HepG2 (cell line): ENCODE measurements around the gene FAM177B. TPM values are rescaled to one million over a fixed set of nuclear protein-coding genes. Genes with fewer than 3 reads are reported as not detected.

ENCODE experiments used
- ATAC-seq: fragments of 200-7000 bp; cut with Tn5 transposase; 3 replicates; pipeline ENCODE4 v1.9.1; 2020; ENCODE audit warnings: mild to moderate bottlenecking, moderate library complexity
- BruUV-seq: library from RNA; stranded (reverse); fragments of 400-500 nt; replicated peaks from 2 replicates; lab custom pipeline; 2021; lab: Mats Ljungman, UMichigan
- CTCF ChIA-PET: fragments of 300-600 bp; formaldehyde crosslinking; extraction: SDS; loops from one replicate; lab custom pipeline; 2021; ENCODE audit warnings: low total read pairs, inconsistent platforms, low intra/inter-chr PET ratio; lab: Yijun Ruan, JAX
- POLR2A ChIA-PET: fragments of 350-600 bp; sonication (Branson Sonifier 250); formaldehyde crosslinking; loops from one replicate; lab custom pipeline; 2020; ENCODE audit warnings: antibody characterized with exemption, inconsistent platforms; lab: Yijun Ruan, JAX
- DNase-seq: peaks from one replicate; pipeline ENCODE4 v3.0.0-alpha.2; 2015; ENCODE audit warnings: low spot score
- FAIRE-seq: peaks from 3 replicates; lab custom pipeline; 2011; peaks lifted over from hg19 to GRCh38; lab: Jason Lieb, UNC
- H2AFZ ChIP-seq: one replicate; pipeline ENCODE4 v1.6.1; 2011; ENCODE audit warnings: low read length, inconsistent platforms
- H3K27ac ChIP-seq: fragments of 300-600 bp; 3 replicates; pipeline ENCODE4 v1.8.0; 2011; ENCODE audit warnings: mixed run types, mild to moderate bottlenecking, mixed read lengths, low read length, inconsistent platforms; ENCODE audit not compliant: insufficient read depth; ENCODE audit errors: extremely low read length
- H3K27me3 ChIP-seq, 2 experiments: fragments of 200-600 bp in 1 of 2; 2 replicates in 1 of 2; 3 replicates in 1 of 2; pipeline versions ENCODE4 v1.6.0 to v1.8.0; 2011; ENCODE audit warnings: low read length in 2 of 2, mild to moderate bottlenecking in 2 of 2, moderate library complexity in 2 of 2, inconsistent platforms in 1 of 2; ENCODE audit not compliant: insufficient read depth in 2 of 2, control insufficient read depth in 1 of 2
- H3K36me3 ChIP-seq, 2 experiments: fragments of 200-600 bp in 1 of 2; replicated peaks in 1 of 2; 2 replicates in 1 of 2; 3 replicates in 1 of 2; pipeline versions ENCODE4 v1.5.1 to v1.8.0; 2011; ENCODE audit warnings: low read length in 2 of 2, inconsistent platforms in 1 of 2; ENCODE audit not compliant: insufficient read depth in 2 of 2, control insufficient read depth in 1 of 2
- H3K4me1 ChIP-seq: 2 replicates; pipeline ENCODE4 v1.5.1; 2012; ENCODE audit warnings: low read length, inconsistent platforms; ENCODE audit not compliant: insufficient read depth
- H3K4me2 ChIP-seq: 2 replicates; pipeline ENCODE4 v1.6.0; 2011; ENCODE audit warnings: low read depth, low read length, inconsistent platforms
- H3K4me3 ChIP-seq, 3 experiments: fragments of 200-600 bp in 1 of 3; sonication (generic), shearing (Covaris generic) in 1 of 3; replicated peaks in 1 of 3; 2 replicates each; pipeline ENCODE4 v1.5.1; 2011 to 2016; ENCODE audit warnings: low read length in 3 of 3, inconsistent platforms in 2 of 3, low read depth in 2 of 3, mild to moderate bottlenecking in 2 of 3, control low read depth in 1 of 3, mixed read lengths in 1 of 3; ENCODE audit not compliant: insufficient read depth in 1 of 3
- H3K79me2 ChIP-seq: one replicate; pipeline ENCODE4 v1.6.1; 2011; ENCODE audit warnings: low read length, inconsistent platforms; ENCODE audit not compliant: insufficient read depth
- H3K9ac ChIP-seq: 2 replicates; pipeline ENCODE4 v1.6.0; 2011; ENCODE audit warnings: mild to moderate bottlenecking, low read depth, low read length, inconsistent platforms; ENCODE audit not compliant: insufficient read depth
- H3K9me3 ChIP-seq: 2 replicates; pipeline ENCODE4 v1.5.1; 2012; ENCODE audit warnings: mild to moderate bottlenecking, low read length
- H4K20me1 ChIP-seq: 2 replicates; pipeline ENCODE4 v1.6.0; 2011; ENCODE audit warnings: inconsistent platforms, mild to moderate bottlenecking, low read length, moderate library complexity; ENCODE audit not compliant: insufficient read depth
- FOXK1 ChIP-seq: sonication (generic); formaldehyde crosslinking; IDR thresholded peaks from 2 replicates; pipeline ENCODE4 v1.4.0; 2020; ENCODE audit warnings: low read depth, missing genetic modification reagents, borderline replicate concordance
- GTF2F1 ChIP-seq: fragments of 150-350 bp; IDR thresholded peaks from 2 replicates; pipeline ENCODE4 v1.6.1; 2014; ENCODE audit warnings: low read length
- JUNB ChIP-seq: sonication (generic); formaldehyde crosslinking; IDR thresholded peaks from 2 replicates; pipeline ENCODE4 v1.8.0; 2022; ENCODE audit warnings: missing genetic modification reagents, mild to moderate bottlenecking, borderline replicate concordance
- NFIB ChIP-seq: sonication (generic); formaldehyde crosslinking; IDR thresholded peaks from 2 replicates; pipeline ENCODE4 v1.9.0; 2021; ENCODE audit warnings: missing genetic modification reagents, mild to moderate bottlenecking, borderline replicate concordance
- RFX1 ChIP-seq: fragments of 450-650 bp; IDR thresholded peaks from 2 replicates; pipeline ENCODE4 v1.6.1; 2017
- SIX4 ChIP-seq: sonication (generic); formaldehyde crosslinking; IDR thresholded peaks from 2 replicates; pipeline ENCODE4 v1.4.0; 2020; ENCODE audit warnings: missing genetic modification reagents
- SP140L ChIP-seq: sonication (generic); formaldehyde crosslinking; IDR thresholded peaks from 2 replicates; pipeline ENCODE4 v1.4.0; 2020; ENCODE audit warnings: missing genetic modification reagents, borderline replicate concordance
- THAP11 ChIP-seq: IDR thresholded peaks from 2 replicates; pipeline ENCODE4 v1.6.1; 2016; ENCODE audit warnings: missing biosample characterization, missing genetic modification reagents
- ZNF101 ChIP-seq: sonication (generic); formaldehyde crosslinking; IDR thresholded peaks from 2 replicates; pipeline ENCODE4 v1.4.0; 2020; ENCODE audit warnings: mild to moderate bottlenecking, low read depth, missing genetic modification reagents, borderline replicate concordance
- ZNF136 ChIP-seq: sonication (generic); formaldehyde crosslinking; IDR thresholded peaks from 2 replicates; pipeline ENCODE4 v1.8.1; 2022; ENCODE audit warnings: low read depth, mild to moderate bottlenecking, moderate library complexity, missing genetic modification reagents
- ZNF331 ChIP-seq: sonication (generic); formaldehyde crosslinking; IDR thresholded peaks from 2 replicates; pipeline ENCODE4 v1.4.0; 2020; ENCODE audit warnings: missing genetic modification reagents
- ZNF562 ChIP-seq: sonication (generic); formaldehyde crosslinking; IDR thresholded peaks from 2 replicates; pipeline ENCODE4 v1.8.0; 2022; ENCODE audit warnings: missing genetic modification reagents, borderline replicate concordance
- ZNF773 ChIP-seq: sonication (generic); formaldehyde crosslinking; IDR thresholded peaks from 2 replicates; pipeline ENCODE4 v1.4.0; 2020; ENCODE audit warnings: missing genetic modification reagents, borderline replicate concordance
- ZNF83 ChIP-seq: sonication (generic); formaldehyde crosslinking; IDR thresholded peaks from 2 replicates; pipeline ENCODE4 v1.4.0; 2020; ENCODE audit warnings: missing genetic modification reagents, mild to moderate bottlenecking, borderline replicate concordance
- WGBS: methylation state at CpG from one replicate; pipeline ENCODE4 v1.1.6; 2017; ENCODE audit warnings: low lambda C conversion rate; 5-methylcytosine and 5-hydroxymethylcytosine counted together
- in situ Hi-C: cut with HindIII; loops from 2 replicates; pipeline ENCODE4 v1.10.0; 2017; ENCODE audit warnings: low pct_unique_long_range_greater_than_20kb; ENCODE audit not compliant: extremely low pct_ligation_motif_present
- intact Hi-C: fragments of 100-400 bp; cut with micrococcal nuclease; formaldehyde crosslinking; loops from one replicate; pipeline ENCODE4 v1.10.0; 2022; ENCODE audit not compliant: unreplicated experiment
- polyA plus RNA-seq, 8 experiments: library from polyadenylated mRNA; depleted of rRNA in 3 of 8; stranded (reverse) in 7 of 8; unstranded in 1 of 8; fragments of >200 nt; fragmentation: Illumina TruSeq in 4 of 8; extraction: Trizol in 4 of 8; gene quantifications; 2 replicates each; pipeline versions ENCODE4 v1.2.1 to v1.2.3, GENCODE V29; 2011 to 2016; ENCODE audit warnings: low read depth in 4 of 8, missing spikeins in 1 of 8, mixed read lengths in 1 of 8; ENCODE audit not compliant: insufficient read depth in 1 of 8
- total RNA-seq, 5 experiments: library from RNA; depleted of rRNA; stranded (reverse); fragments of >200 nt; fragmentation: Illumina TruSeq; extraction: Trizol; gene quantifications; 2 replicates each; pipeline ENCODE4 v1.2.3, GENCODE V29; 2016; ENCODE audit warnings: low read depth in 1 of 5

The FAM177B gene
- total and polyA plus RNA-seq, 2 of the 13 experiments (the other 11 are each of a cell fraction or from before 2014, with no cell fraction given) = 0.05 TPM; not detected in 1

DNA sequence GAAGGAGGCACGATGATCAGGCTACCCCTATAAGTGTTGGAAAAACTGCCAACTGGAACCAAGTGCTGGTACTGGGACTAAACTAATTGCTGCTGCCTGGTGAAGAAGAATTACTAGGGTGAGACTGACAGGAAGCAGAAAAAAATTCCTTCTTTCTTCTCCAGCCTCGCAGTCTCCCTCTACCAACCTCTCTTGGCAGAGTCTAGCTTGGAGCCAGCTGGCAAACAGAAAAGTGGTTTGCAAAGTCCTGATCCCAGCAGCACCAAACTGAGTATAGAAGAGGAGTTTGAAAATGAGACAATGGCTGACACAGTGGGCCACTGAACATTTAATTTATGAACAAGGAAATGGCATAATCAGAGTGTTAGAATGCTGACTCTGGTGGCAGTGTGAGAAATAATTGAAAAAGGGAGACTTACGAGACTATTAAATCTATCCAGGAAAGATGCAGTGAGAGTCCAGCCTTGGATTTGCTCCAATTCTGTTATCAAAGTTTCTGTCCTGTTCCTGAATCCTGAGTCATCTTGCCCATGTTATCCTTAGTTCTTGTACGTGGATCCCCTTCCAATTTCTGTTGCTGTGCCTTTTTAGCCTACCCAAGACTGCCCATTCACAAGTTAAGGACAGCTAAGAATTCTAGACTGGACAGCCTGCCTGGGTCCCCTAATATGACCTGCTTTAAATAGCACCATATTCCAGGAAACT, 54.2 kb downstream of the FAM177B start:
- no TSS peak for BruUV-seq
- no peaks in the 10 kb centered on the region for H3K79me2 ChIP-seq
- H3K27ac ChIP-seq = no peak overlapping the region
- DNase-seq (no peak), FAIRE-seq (no peak), ATAC-seq (no peak)
- no peak overlapping the region for H3K9ac ChIP-seq
- TF ChIP-seq ZNF562 (CRISPR knock-in tag) (no peak), ZNF136 (no peak), JUNB (CRISPR knock-in tag) (no peak), ZNF101 (CRISPR knock-in tag) (no peak), FOXK1 (CRISPR knock-in tag) (no peak), THAP11 (CRISPR knock-in tag) (no peak), SIX4 (CRISPR knock-in tag) (no peak), ZNF773 (CRISPR knock-in tag) (no peak), RFX1 (no peak), NFIB (CRISPR knock-in tag) (no peak), ZNF331 (CRISPR knock-in tag) (no peak), GTF2F1 (no peak), SP140L (CRISPR knock-in tag) (no peak), ZNF83 (CRISPR knock-in tag) (no peak)
- no peaks in the 10 kb centered on the region for H3K36me3 ChIP-seq
- H3K4me3 ChIP-seq = no peak overlapping the region
- H3K4me1 ChIP-seq = no peaks in the 10 kb centered on the region
- H3K9me3 ChIP-seq = no peaks in the 10 kb centered on the region
- H2AFZ ChIP-seq = no peak overlapping the region
- intact Hi-C loops = no loop called here
- no peak overlapping the region for H3K4me2 ChIP-seq
- H4K20me1 ChIP-seq = no peaks in the 10 kb centered on the region
- ChIA-PET CTCF (interaction anchor here (3.7 kb wide), 1 partner anchor 290 kb away, joined by 49 read pairs; no protein-coding TSS in a partner anchor), POLR2A (no interaction called here)
- in situ Hi-C loops = loop anchor here (5.0 kb wide), 1 partner anchor 296 kb away; no protein-coding TSS in a partner anchor
- 0% methylated on average over 4 of the region's 4 CpGs for WGBS
- H3K27me3 ChIP-seq = no peaks in the 10 kb centered on the region; a peak in 1 of 5 replicates
